HCT116 (cell line): ENCODE data around the gene TSSK2. TPM values are rescaled to one million over a fixed set of nuclear protein-coding genes. Genes with fewer than 3 reads are reported as not detected.
A peak's percentile ranks its signal among the peaks of the same experiment; 100 is the strongest.

Experiments
- ATAC-seq: fragments of 200-7000 bp; cut with Tn5 transposase; 2 replicates; pipeline ENCODE4 v1.9.1; 2020; ENCODE audit warnings: mild to moderate bottlenecking, moderate library complexity
- BruUV-seq: library from RNA; stranded (reverse); fragments of 400-500 nt; replicated peaks from 2 replicates; lab custom pipeline; 2021; lab: Mats Ljungman, UMichigan
- CTCF ChIA-PET: fragments of 300-600 bp; sonication (Branson Sonifier 250); formaldehyde crosslinking; loops from one replicate; lab custom pipeline; 2021; ENCODE audit warnings: antibody characterized with exemption; lab: Charles Lee
- POLR2A ChIA-PET: fragments of 300-600, 350-600 bp; sonication (Branson Sonifier 250); formaldehyde crosslinking; loops from one replicate; lab custom pipeline; 2021; ENCODE audit warnings: antibody characterized with exemption; lab: Charles Lee
- RAD21 ChIA-PET, 2 experiments: fragments of 300-600 bp; sonication (Branson Sonifier 250); formaldehyde crosslinking; loops; one replicate each; lab custom pipeline; 2023; ENCODE audit warnings: low total read pairs in 2 of 2; ENCODE audit not compliant: uncharacterized antibody in 2 of 2, unreplicated experiment in 2 of 2, low non-redundant PET in 1 of 2; lab: Charles Lee
- DNase-seq: peaks from one replicate; pipeline ENCODE4 v3.0.0-alpha.2; 2010; ENCODE audit warnings: low read depth, low spot score
- H2AFZ ChIP-seq: fragments of 200-600 bp; shearing (Covaris generic), sonication (generic); 2 replicates; pipeline ENCODE4 v1.6.1; 2017; ENCODE audit warnings: low read depth, mixed run types, mixed read lengths, antibody characterized with exemption, low read length; ENCODE audit not compliant: poor library complexity, severe bottlenecking
- H3K27ac ChIP-seq: 2 replicates; pipeline ENCODE4 v1.5.1; 2012; ENCODE audit warnings: low read depth, low read length
- H3K27me3 ChIP-seq: fragments of 200-600 bp; sonication (generic); 2 replicates; pipeline ENCODE4 v1.6.1; 2016; ENCODE audit warnings: mixed run types, low read length, mixed read lengths; ENCODE audit not compliant: insufficient read depth
- H3K36me3 ChIP-seq, 2 experiments: fragments of 200-500 bp in 1 of 2; fragments of 200-600 bp in 1 of 2; sonication (Bioruptor generic) in 1 of 2; sonication (generic) in 1 of 2; 2 replicates each; pipeline versions ENCODE4 v1.5.1 to v1.6.1; 2014 to 2016; ENCODE audit warnings: low read length in 2 of 2, inconsistent platforms in 1 of 2, mixed read lengths in 1 of 2, mixed run types in 1 of 2; ENCODE audit not compliant: insufficient read depth in 2 of 2, control insufficient read depth in 1 of 2
- H3K4me1 ChIP-seq, 2 experiments: fragments of 200-600 bp in 1 of 2; sonication (generic) in 1 of 2; 2 replicates each; pipeline versions ENCODE4 v1.5.1 to v1.6.1; 2012 to 2017; ENCODE audit warnings: low read length in 2 of 2, inconsistent platforms in 1 of 2, mild to moderate bottlenecking in 1 of 2, mixed read lengths in 1 of 2, mixed run types in 1 of 2, moderate library complexity in 1 of 2; ENCODE audit not compliant: insufficient read depth in 2 of 2, control insufficient read depth in 1 of 2
- H3K4me2 ChIP-seq: fragments of 200-600 bp; sonication (generic); 2 replicates; pipeline ENCODE4 v1.6.1; 2017; ENCODE audit warnings: mixed run types, low read length, mixed read lengths
- H3K4me3 ChIP-seq, 2 experiments: fragments of 200-600 bp in 1 of 2; sonication (generic) in 1 of 2; replicated peaks in 1 of 2; 2 replicates each; pipeline ENCODE4 v1.5.1; 2011 to 2016; ENCODE audit warnings: low read length in 2 of 2, control low read depth in 1 of 2, low read depth in 1 of 2, mild to moderate bottlenecking in 1 of 2, mixed read lengths in 1 of 2, mixed run types in 1 of 2
- H3K79me2 ChIP-seq: fragments of 200-600 bp; sonication (generic); 2 replicates; pipeline ENCODE4 v1.6.1; 2017; ENCODE audit warnings: mild to moderate bottlenecking, mixed run types, low read length, moderate library complexity, mixed read lengths; ENCODE audit not compliant: insufficient read depth
- H3K9ac ChIP-seq: fragments of 200-600 bp; sonication (generic); 2 replicates; pipeline ENCODE4 v1.6.1; 2016; ENCODE audit warnings: low read length, mixed read lengths
- H3K9me2 ChIP-seq: fragments of 200-600 bp; sonication (generic), shearing (Covaris generic); 2 replicates; pipeline ENCODE4 v1.6.1; 2017; ENCODE audit warnings: mixed run types, mild to moderate bottlenecking, moderate library complexity; ENCODE audit not compliant: insufficient read depth
- H3K9me3 ChIP-seq, 2 experiments: fragments of 200-500 bp in 1 of 2; fragments of 200-600 bp in 1 of 2; sonication (Bioruptor generic) in 1 of 2; sonication (generic) in 1 of 2; 2 replicates each; pipeline ENCODE4 v1.6.1; 2014 to 2017; ENCODE audit warnings: low read length in 2 of 2, mixed read lengths in 2 of 2, inconsistent platforms in 1 of 2, low read depth in 1 of 2, mild to moderate bottlenecking in 1 of 2, mixed run types in 1 of 2, moderate library complexity in 1 of 2; ENCODE audit not compliant: control insufficient read depth in 1 of 2, insufficient read depth in 1 of 2
- H4K20me1 ChIP-seq: fragments of 200-600 bp; sonication (generic), shearing (Covaris generic); 2 replicates; pipeline ENCODE4 v1.6.1; 2017; ENCODE audit warnings: mixed run types, mild to moderate bottlenecking, moderate library complexity; ENCODE audit not compliant: insufficient read depth
- CEBPB ChIP-seq: IDR thresholded peaks from 2 replicates; pipeline ENCODE4 v1.6.1; 2012; ENCODE audit warnings: low read depth
- CTCF ChIP-seq, 3 experiments: fragments of 200-600 bp in 1 of 3; sonication (generic) in 1 of 3; IDR thresholded peaks in 2 of 3; conservative IDR thresholded peaks in 1 of 3; 2 replicates each; pipeline ENCODE4 v1.5.1; 2012 to 2017; ENCODE audit warnings: low read depth in 2 of 3, low read length in 2 of 3, antibody characterized with exemption in 1 of 3, borderline replicate concordance in 1 of 3, control low read depth in 1 of 3, mild to moderate bottlenecking in 1 of 3, mixed read lengths in 1 of 3, mixed run types in 1 of 3, moderate library complexity in 1 of 3; ENCODE audit not compliant: insufficient read depth in 1 of 3
- EZH2phosphoT487 ChIP-seq: fragments of 200-600 bp; IDR thresholded peaks from 2 replicates; pipeline ENCODE4 v1.6.1; 2018; ENCODE audit warnings: antibody characterized with exemption, borderline replicate concordance
- FOSL1 ChIP-seq: IDR thresholded peaks from 2 replicates; pipeline ENCODE4 v1.6.1; 2012; ENCODE audit warnings: low read depth
- JUND ChIP-seq: IDR thresholded peaks from 2 replicates; pipeline ENCODE4 v1.6.1; 2012
- MAX ChIP-seq: IDR thresholded peaks from 2 replicates; pipeline ENCODE4 v1.6.1; 2012
- POLR2A ChIP-seq: IDR thresholded peaks from 2 replicates; pipeline ENCODE4 v1.7.0; 2011; ENCODE audit warnings: borderline replicate concordance; ENCODE audit not compliant: insufficient read depth, insufficient read length; ENCODE audit errors: extremely low read depth
- POLR2AphosphoS5 ChIP-seq: IDR thresholded peaks from 2 replicates; pipeline ENCODE4 v1.6.1; 2011; ENCODE audit warnings: mild to moderate bottlenecking, low read depth, low read length, moderate library complexity
- RAD21 ChIP-seq: IDR thresholded peaks from 2 replicates; pipeline ENCODE4 v1.6.1; 2012; ENCODE audit warnings: low read depth, mild to moderate bottlenecking
- SIN3A ChIP-seq: IDR thresholded peaks from 2 replicates; pipeline ENCODE4 v1.6.1; 2012; ENCODE audit warnings: low read depth
- TCF7L2 ChIP-seq: IDR thresholded peaks from 2 replicates; pipeline ENCODE4 v1.7.0; 2011; ENCODE audit warnings: borderline replicate concordance, inconsistent platforms; ENCODE audit not compliant: insufficient read depth, insufficient read length; ENCODE audit errors: extremely low read depth
- ZFX ChIP-seq: fragments of 450-650 bp; IDR thresholded peaks from 2 replicates; pipeline ENCODE4 v1.6.1; 2017
- intact Hi-C: fragments of 100-400 bp; cut with micrococcal nuclease; formaldehyde crosslinking; loops from 2 replicates; pipeline ENCODE4 v1.10.0; 2022
- total RNA-seq: library from RNA; stranded (reverse); gene quantifications from one replicate; pipeline ENCODE4 v1.2.1, GENCODE V29; 2021; ENCODE audit not compliant: unreplicated experiment
- TF ChIP-seq, protein P1 (sequence below): IDR thresholded peaks from 2 replicates; pipeline ENCODE4 v1.6.1; 2012; ENCODE audit warnings: low read depth

The TSSK2 gene
- total RNA-seq, 1 experiment from 2014 or later = not detected

DNA sequence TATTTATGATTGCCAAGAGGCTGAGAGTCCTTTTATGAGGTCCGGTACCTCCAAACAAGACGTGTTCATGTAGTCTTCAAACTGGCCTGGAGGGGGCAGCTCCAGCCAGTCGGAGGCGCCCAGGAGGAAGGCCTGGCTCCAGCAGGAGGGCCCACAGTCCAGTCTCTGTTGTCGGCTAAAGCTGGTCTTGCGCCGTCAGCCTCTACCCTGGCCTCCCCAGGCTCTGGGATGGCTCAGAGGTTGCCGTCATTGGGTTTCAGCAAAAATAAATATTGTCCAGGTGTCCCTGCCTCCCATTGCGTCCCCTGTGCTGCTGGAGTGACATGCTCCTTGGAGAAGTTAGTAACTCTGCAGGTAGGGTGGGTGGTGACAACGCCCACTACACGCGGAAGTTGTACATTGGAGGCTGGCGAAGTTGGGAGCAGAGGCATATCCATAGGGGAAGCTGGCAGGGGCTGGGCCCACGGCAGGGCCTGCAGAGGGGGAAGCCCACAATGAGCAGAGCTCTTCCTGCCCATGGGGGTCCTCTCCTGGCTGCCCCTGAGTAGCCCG lies 48.5 kb downstream of the TSSK2 start:
- ChIA-PET RAD21 (interaction anchor here (0.6 to 1.6 kb wide), 5 partner anchors 111 to 450 kb away, joined by 3 to 7 read pairs (median 5); partner anchors contain the start of gene CLTCL1 (in 1 of the 2)), CTCF (interaction anchor here (0.9 to 2.5 kb wide), 13 partner anchors 21 to 453 kb away, joined by 3 to 18 read pairs (median 4); partner anchors contain the start of genes CDC45, ESS2 and UFD1), POLR2A (interaction anchor here (0.7 to 1.2 kb wide), 2 partner anchors 112 to 252 kb away, joined by 3 to 4 read pairs; partner anchors contain the start of genes CLTCL1 and HIRA)
- Histone ChIP-seq H3K27ac (peak overlapping the region; percentile 94), H3K36me3 (no peaks in the 10 kb centered on the region), H3K9me2 (no peaks in the 10 kb centered on the region), H2AFZ (peak overlapping the region; percentile 16), H3K79me2 (peaks cover 31% of the 10 kb centered on the region; the same call in 1 of the 2 replicates), H3K27me3 (no peaks in the 10 kb centered on the region), H3K4me3 (peak overlapping the region; percentile 67 to 82), H3K9me3 (no peaks in the 10 kb centered on the region), H3K4me2 (peak overlapping the region; percentile 95), H4K20me1 (no peaks in the 10 kb centered on the region), H3K9ac (peak overlapping the region; percentile 84), H3K4me1 (peaks cover 7 to 43% of the 10 kb centered on the region in 2 experiments)
- ATAC-seq (peak; percentile 68), DNase-seq (peak; percentile 57)
- peak; percentile 78 for TF ChIP-seq RAD21
- TF ChIP-seq CTCF (IDR thresholded peaks at IDR 0.05 in 2 of 3, conservative IDR thresholded peaks at IDR 0.05 in 1 of 3; ENCODE audit: borderline replicate concordance in 1 of 3, insufficient read depth in 1 of 3, low read depth in 2 of 3, low read length in 2 of 3) = peak in 2 of 3 experiments; percentile 69 to 78; a peak in 4 of 6 replicates
- TF ChIP-seq JUND = no peak
- no TSS peak for BruUV-seq
- intact Hi-C loops = loop anchor here (1.0 to 2.0 kb wide), 3 partner anchors 251 to 451 kb away; partner anchors contain the start of gene HIRA

- no peaks in the 10 kb centered on the region for H3K27me3 ChIP-seq
- no peaks in the 10 kb centered on the region for H3K9me3 ChIP-seq
- no peak overlapping the region for H3K4me2 ChIP-seq
- H4K20me1 ChIP-seq = no peaks in the 10 kb centered on the region
- BruUV-seq = no TSS peak
- DNase-seq (no peak), ATAC-seq (no peak)
- no peak overlapping the region for H3K4me3 ChIP-seq
- H3K36me3 ChIP-seq = no peaks in the 10 kb centered on the region
- H3K4me1 ChIP-seq = peaks cover 10 to 42% of the 10 kb centered on the region in 2 experiments
- ChIA-PET CTCF (interaction anchor here (2.2 to 2.5 kb wide), 3 partner anchors 119 to 450 kb away, joined by 8 to 18 read pairs (median 11); no protein-coding TSS in a partner anchor), RAD21 (interaction anchor here in 1 of 2 experiments (0.6 kb wide), 2 partner anchors 111 to 440 kb away, joined by 3 read pairs; partner anchors contain the start of gene CLTCL1), POLR2A (no interaction called here)
- peaks cover 25% of the 10 kb centered on the region; the same call in 1 of the 2 replicates for H3K79me2 ChIP-seq
- H2AFZ ChIP-seq = no peak overlapping the region
- H3K9ac ChIP-seq = peak overlapping the region; percentile 84; the same call in 1 of the 2 replicates
- intact Hi-C loops = no loop called here
- H3K9me2 ChIP-seq = no peaks in the 10 kb centered on the region
- H3K27ac ChIP-seq = peak overlapping the region; percentile 94; the same call in 1 of the 2 replicates
- TF ChIP-seq POLR2A (no peak), MAX (no peak), EZH2phosphoT487 (no peak), POLR2AphosphoS5 (no peak), FOSL1 (no peak), TCF7L2 (no peak), RAD21 (no peak), CEBPB (no peak), ZFX (no peak), SIN3A (no peak)
- TF ChIP-seq, protein P1, sequence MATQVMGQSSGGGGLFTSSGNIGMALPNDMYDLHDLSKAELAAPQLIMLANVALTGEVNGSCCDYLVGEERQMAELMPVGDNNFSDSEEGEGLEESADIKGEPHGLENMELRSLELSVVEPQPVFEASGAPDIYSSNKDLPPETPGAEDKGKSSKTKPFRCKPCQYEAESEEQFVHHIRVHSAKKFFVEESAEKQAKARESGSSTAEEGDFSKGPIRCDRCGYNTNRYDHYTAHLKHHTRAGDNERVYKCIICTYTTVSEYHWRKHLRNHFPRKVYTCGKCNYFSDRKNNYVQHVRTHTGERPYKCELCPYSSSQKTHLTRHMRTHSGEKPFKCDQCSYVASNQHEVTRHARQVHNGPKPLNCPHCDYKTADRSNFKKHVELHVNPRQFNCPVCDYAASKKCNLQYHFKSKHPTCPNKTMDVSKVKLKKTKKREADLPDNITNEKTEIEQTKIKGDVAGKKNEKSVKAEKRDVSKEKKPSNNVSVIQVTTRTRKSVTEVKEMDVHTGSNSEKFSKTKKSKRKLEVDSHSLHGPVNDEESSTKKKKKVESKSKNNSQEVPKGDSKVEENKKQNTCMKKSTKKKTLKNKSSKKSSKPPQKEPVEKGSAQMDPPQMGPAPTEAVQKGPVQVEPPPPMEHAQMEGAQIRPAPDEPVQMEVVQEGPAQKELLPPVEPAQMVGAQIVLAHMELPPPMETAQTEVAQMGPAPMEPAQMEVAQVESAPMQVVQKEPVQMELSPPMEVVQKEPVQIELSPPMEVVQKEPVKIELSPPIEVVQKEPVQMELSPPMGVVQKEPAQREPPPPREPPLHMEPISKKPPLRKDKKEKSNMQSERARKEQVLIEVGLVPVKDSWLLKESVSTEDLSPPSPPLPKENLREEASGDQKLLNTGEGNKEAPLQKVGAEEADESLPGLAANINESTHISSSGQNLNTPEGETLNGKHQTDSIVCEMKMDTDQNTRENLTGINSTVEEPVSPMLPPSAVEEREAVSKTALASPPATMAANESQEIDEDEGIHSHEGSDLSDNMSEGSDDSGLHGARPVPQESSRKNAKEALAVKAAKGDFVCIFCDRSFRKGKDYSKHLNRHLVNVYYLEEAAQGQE = no peak
Observed at GRCh38 chr22:19180234-19180633, 49.1 kb downstream of the TSSK2 start.
